ENCODE results near the gene AKR7A3.
"Not testable (repeated sequence)": the region's sequence is repeated elsewhere in the genome, so short reads cannot be mapped to it uniquely, and the experiment has no call there.

The AKR7A3 gene

GRCh38 chr1:19317126-19317910 lies 28.7 kb upstream of the AKR7A3 start:
- DNase-seq (ENCODE audit: low spot score), result no peak

GRCh38 chr1:19315378-19316198 lies 27.0 kb upstream of the AKR7A3 start:
- no peak for DNase-seq (ENCODE audit: low spot score)

GRCh38 chr1:19313961-19314882 lies 25.7 kb upstream of the AKR7A3 start:
- no peak for DNase-seq (ENCODE audit: low spot score)

GRCh38 chr1:19313636-19313959 lies 25.0 kb upstream of the AKR7A3 start:
- DNase-seq (ENCODE audit: low spot score), result no peak

- DNase-seq (ENCODE audit: low spot score), result no peak
These were observed 24.4 kb upstream of the AKR7A3 start for GRCh38 chr1:19312782-19313635.

- DNase-seq (ENCODE audit: low spot score), result peak; percentile 93
These were observed 23.6 kb upstream of the AKR7A3 start, which contains the start of the genes AKR7A2 and SLC66A1 for GRCh38 chr1:19311931-19312781. TSS of gene AKR7A2 (minus strand) at chr1:19312144. CDS start at chr1:19312124, 20 bp downstream. TSS of gene SLC66A1 (plus strand) at chr1:19312326. CDS start at chr1:19317678, 5,352 bp downstream.

- DNase-seq (ENCODE audit: low spot score), result no peak
These were observed 22.9 kb upstream of the AKR7A3 start for GRCh38 chr1:19311503-19311930.

GRCh38 chr1:19310720-19311502 lies 22.3 kb upstream of the AKR7A3 start:
- peak; percentile 46 for DNase-seq (ENCODE audit: low spot score)

GRCh38 chr1:19310061-19310460 lies 21.5 kb upstream of the AKR7A3 start:
- DNase-seq (ENCODE audit: low spot score), result no peak

GRCh38 chr1:19309123-19309813 lies 20.7 kb upstream of the AKR7A3 start:
- DNase-seq (ENCODE audit: low spot score), result no peak

GRCh38 chr1:19308509-19308907 lies 19.9 kb upstream of the AKR7A3 start:
- no peak for DNase-seq (ENCODE audit: low spot score)

- DNase-seq (ENCODE audit: low spot score), result no peak
These were observed 19.4 kb upstream of the AKR7A3 start for GRCh38 chr1:19307794-19308508.

GRCh38 chr1:19306941-19307340 lies 18.4 kb upstream of the AKR7A3 start:
- no peak for DNase-seq (ENCODE audit: low spot score)

- DNase-seq (ENCODE audit: low spot score), result no peak
These were observed 17.3 kb upstream of the AKR7A3 start for GRCh38 chr1:19305880-19306279.

- not testable (repeated sequence) for DNase-seq (ENCODE audit: low spot score)
These were observed 15.5 kb upstream of the AKR7A3 start for GRCh38 chr1:19304081-19304480.

- DNase-seq (ENCODE audit: low spot score), result no peak
These were observed 11.6 kb upstream of the AKR7A3 start for GRCh38 chr1:19300211-19300610.

- DNase-seq (ENCODE audit: low spot score), result no peak
These were observed 6.1 kb upstream of the AKR7A3 start for GRCh38 chr1:19294638-19295037.

- DNase-seq (ENCODE audit: low spot score), result no peak
These were observed 674 bp upstream of the AKR7A3 start for GRCh38 chr1:19289244-19289643.

All from HuH-7 (cell line).